Tibial nerve (tissue), 4 donors: ENCODE results near the gene GLYATL1. TPM values are rescaled to one million over a fixed set of nuclear protein-coding genes. Genes with fewer than 3 reads are reported as not detected.

Experiments
- DNase-seq, 2 donors: peaks; one replicate each; pipeline ENCODE4 v3.0.0-alpha.2; 2019; ENCODE audit warnings: low spot score in 2 of 2
- H3K27ac ChIP-seq, 4 donors: fragments of 200-600 bp; sonication (generic) in 3 of 4; one replicate each; pipeline ENCODE4 v1.5.1; 2017 to 2019; ENCODE audit warnings: mild to moderate bottlenecking in 1 of 4
- H3K27me3 ChIP-seq, 2 donors: fragments of 200-600 bp; sonication (generic) in 1 of 2; one replicate each; pipeline versions ENCODE4 v1.5.1 to v1.6.0; 2017 to 2019
- H3K36me3 ChIP-seq, 3 donors: fragments of 200-600 bp; sonication (generic); one replicate each; pipeline ENCODE4 v1.5.1; 2018 to 2019
- H3K4me1 ChIP-seq, 4 donors: fragments of 200-600 bp; sonication (generic) in 3 of 4; one replicate each; pipeline ENCODE4 v1.5.1; 2017 to 2019
- H3K4me3 ChIP-seq, 4 donors: fragments of 200-600 bp; sonication (generic) in 3 of 4; one replicate each; pipeline ENCODE4 v1.5.1; 2017 to 2019; ENCODE audit warnings: mild to moderate bottlenecking in 1 of 4, moderate library complexity in 1 of 4
- H3K9me3 ChIP-seq, 4 donors: fragments of 200-600 bp; sonication (generic) in 3 of 4; one replicate each; pipeline ENCODE4 v1.5.1; 2017 to 2019
- CTCF ChIP-seq, 5 experiments: fragments of 200-600 bp in 3 of 5; fragments of 450-650 bp in 2 of 5; sonication (generic) in 3 of 5; IDR thresholded peaks; one replicate each; pipeline ENCODE4 v1.5.1; 2016 to 2019; ENCODE audit warnings: antibody characterized with exemption in 5 of 5, mild to moderate bottlenecking in 3 of 5, moderate library complexity in 2 of 5
- EP300 ChIP-seq, 2 donors: sonication (generic); formaldehyde crosslinking; IDR thresholded peaks; one replicate each; pipeline ENCODE4 v1.6.1; 2017; ENCODE audit warnings: antibody characterized with exemption in 2 of 2, mild to moderate bottlenecking in 1 of 2
- POLR2A ChIP-seq, 2 donors: fragments of 450-650 bp; IDR thresholded peaks; one replicate each; pipeline ENCODE4 v1.6.1; 2017; ENCODE audit warnings: antibody characterized with exemption in 2 of 2, mild to moderate bottlenecking in 2 of 2, moderate library complexity in 2 of 2
- WGBS, 2 donors: methylation state at CpG; one replicate each; pipeline ENCODE4 v1.1.5; 2018; 5-methylcytosine and 5-hydroxymethylcytosine counted together
- total RNA-seq, 4 donors: library from RNA; depleted of rRNA; stranded (reverse); fragments of >200 nt; gene quantifications; one replicate each; pipeline ENCODE4 v1.1.0, GENCODE V29; 2016

The GLYATL1 gene
- total RNA-seq, 4 donors from 2014 or later, result not detected

GRCh38 chr11:58926695-58927094, 12.6 kb upstream of the GLYATL1 start:
- Histone ChIP-seq H3K4me1 (peaks cover 0 to 15% (median 0%) of the 10 kb centered on the region in 4 donors), H3K4me3 (no peak overlapping the region), H3K27me3 (peaks cover 0 to 13% of the 10 kb centered on the region in 2 donors), H3K36me3 (no peaks in the 10 kb centered on the region), H3K27ac (no peak overlapping the region), H3K9me3 (no peaks in the 10 kb centered on the region)
- WGBS, 2 donors, result 40 to 52% methylated on average over 1 of the region's 1 CpG
- no peak for DNase-seq
- TF ChIP-seq CTCF (IDR thresholded peaks at IDR 0.05), result no peak
- TF ChIP-seq POLR2A (IDR thresholded peaks at IDR 0.05), result no peak
- TF ChIP-seq EP300 (IDR thresholded peaks at IDR 0.05), result no peak

- WGBS, 2 donors, result 3 to 5% methylated on average over 15 of the region's 15 CpGs
- DNase-seq, result no peak
- Histone ChIP-seq H3K36me3 (no peaks in the 10 kb centered on the region), H3K9me3 (no peaks in the 10 kb centered on the region), H3K27ac (no peak overlapping the region), H3K4me3 (no peak overlapping the region), H3K27me3 (peaks cover 0 to 13% of the 10 kb centered on the region in 2 donors), H3K4me1 (peaks cover 0 to 15% (median 0%) of the 10 kb centered on the region in 4 donors)
- TF ChIP-seq CTCF (IDR thresholded peaks at IDR 0.05) (no peak), EP300 (IDR thresholded peaks at IDR 0.05) (no peak), POLR2A (IDR thresholded peaks at IDR 0.05) (no peak)
Observed at GRCh38 chr11:58927393-58928106, 11.7 kb upstream of the GLYATL1 start.

- Histone ChIP-seq H3K4me3 (no peak overlapping the region), H3K27ac (no peak overlapping the region), H3K27me3 (peaks cover 0 to 13% of the 10 kb centered on the region in 2 donors), H3K36me3 (no peaks in the 10 kb centered on the region), H3K9me3 (no peaks in the 10 kb centered on the region), H3K4me1 (peaks cover 0 to 15% (median 0%) of the 10 kb centered on the region in 4 donors)
- DNase-seq, result no peak
- WGBS, 2 donors, result 12 to 18% methylated on average over 6 of the region's 6 CpGs
- TF ChIP-seq CTCF (IDR thresholded peaks at IDR 0.05), result no peak
- TF ChIP-seq EP300 (IDR thresholded peaks at IDR 0.05), result no peak
- no peak for TF ChIP-seq POLR2A (IDR thresholded peaks at IDR 0.05)
Observed at GRCh38 chr11:58928107-58928499, 11.2 kb upstream of the GLYATL1 start.

- H3K4me3 ChIP-seq, result no peak overlapping the region
- H3K4me1 ChIP-seq, result peaks cover 0 to 15% (median 0%) of the 10 kb centered on the region in 4 donors
- H3K27me3 ChIP-seq, result peaks cover 0 to 13% of the 10 kb centered on the region in 2 donors
- TF ChIP-seq CTCF (IDR thresholded peaks at IDR 0.05) (no peak), POLR2A (IDR thresholded peaks at IDR 0.05) (no peak), EP300 (IDR thresholded peaks at IDR 0.05) (no peak)
- H3K27ac ChIP-seq, result no peak overlapping the region
- no peaks in the 10 kb centered on the region for H3K9me3 ChIP-seq
- H3K36me3 ChIP-seq, result no peaks in the 10 kb centered on the region
- DNase-seq, result no peak
Observed at GRCh38 chr11:58928691-58929090, 10.6 kb upstream of the GLYATL1 start.

GRCh38 chr11:58930926-58931325, 8.4 kb upstream of the GLYATL1 start:
- no peak overlapping the region for H3K27ac ChIP-seq
- 78 to 83% methylated on average over 2 of the region's 2 CpGs for WGBS, 2 donors
- DNase-seq, result no peak
- peaks cover 0 to 15% (median 0%) of the 10 kb centered on the region in 4 donors for H3K4me1 ChIP-seq
- H3K9me3 ChIP-seq, result no peaks in the 10 kb centered on the region
- peaks cover 0 to 13% of the 10 kb centered on the region in 2 donors for H3K27me3 ChIP-seq
- no peak overlapping the region for H3K4me3 ChIP-seq
- no peak for TF ChIP-seq EP300 (IDR thresholded peaks at IDR 0.05)
- TF ChIP-seq POLR2A (IDR thresholded peaks at IDR 0.05), result no peak
- no peak for TF ChIP-seq CTCF (IDR thresholded peaks at IDR 0.05)
- H3K36me3 ChIP-seq, result no peaks in the 10 kb centered on the region
